Activated CD8-positive, alpha-beta memory T cell treated with anti-CD3 and anti-CD28 coated beads for 48 hours (primary cell): ENCODE data around the gene CDPF1.
"Not testable (repeated sequence)": the region's sequence is repeated elsewhere in the genome, so short reads cannot be mapped to it uniquely, and the experiment has no call there.

Source experiments
- DNase-seq, 3 experiments: peaks; one replicate each; pipeline ENCODE4 v3.0.0-alpha.2; 2020; ENCODE audit warnings: low read depth in 2 of 3, low spot score in 2 of 3

The CDPF1 gene

GRCh38 chr22:46281866-46282678, 32.0 kb upstream of the CDPF1 start:
- DNase-seq, result no peak

DNA sequence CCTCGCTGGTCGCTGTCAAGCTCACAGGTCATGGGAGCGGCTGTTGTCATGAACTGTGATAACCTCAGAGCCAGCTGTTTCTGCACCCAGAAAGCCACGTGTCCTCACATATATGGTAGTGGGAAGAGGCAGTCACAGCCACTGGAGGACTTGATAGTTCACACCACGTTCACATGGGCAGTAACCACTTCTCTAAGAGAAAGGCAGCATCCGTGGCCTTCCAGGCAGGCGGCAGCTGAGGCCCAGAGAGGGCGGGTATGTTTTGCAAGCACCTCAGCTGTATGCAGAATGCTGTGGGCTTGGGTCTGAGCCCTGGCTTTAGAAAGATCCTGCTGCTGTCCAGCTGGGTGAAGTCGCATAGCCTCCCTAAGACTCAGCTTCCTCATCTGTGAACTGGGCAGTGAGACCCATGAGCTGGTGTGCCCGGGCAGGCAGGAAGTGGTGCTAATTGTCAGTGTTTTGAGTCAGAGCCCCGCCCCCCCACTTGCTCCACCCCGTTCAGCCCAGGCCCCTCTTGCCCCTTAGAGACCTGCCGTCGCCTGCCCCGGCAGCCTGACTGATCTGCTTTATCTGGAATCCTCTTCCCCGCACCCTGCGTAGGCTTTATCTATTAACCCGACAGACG, 31.0 kb upstream of the CDPF1 start:
- DNase-seq, result no peak

- DNase-seq, result no peak
Observed at GRCh38 chr22:46280063-46280817, 30.1 kb upstream of the CDPF1 start.

DNA sequence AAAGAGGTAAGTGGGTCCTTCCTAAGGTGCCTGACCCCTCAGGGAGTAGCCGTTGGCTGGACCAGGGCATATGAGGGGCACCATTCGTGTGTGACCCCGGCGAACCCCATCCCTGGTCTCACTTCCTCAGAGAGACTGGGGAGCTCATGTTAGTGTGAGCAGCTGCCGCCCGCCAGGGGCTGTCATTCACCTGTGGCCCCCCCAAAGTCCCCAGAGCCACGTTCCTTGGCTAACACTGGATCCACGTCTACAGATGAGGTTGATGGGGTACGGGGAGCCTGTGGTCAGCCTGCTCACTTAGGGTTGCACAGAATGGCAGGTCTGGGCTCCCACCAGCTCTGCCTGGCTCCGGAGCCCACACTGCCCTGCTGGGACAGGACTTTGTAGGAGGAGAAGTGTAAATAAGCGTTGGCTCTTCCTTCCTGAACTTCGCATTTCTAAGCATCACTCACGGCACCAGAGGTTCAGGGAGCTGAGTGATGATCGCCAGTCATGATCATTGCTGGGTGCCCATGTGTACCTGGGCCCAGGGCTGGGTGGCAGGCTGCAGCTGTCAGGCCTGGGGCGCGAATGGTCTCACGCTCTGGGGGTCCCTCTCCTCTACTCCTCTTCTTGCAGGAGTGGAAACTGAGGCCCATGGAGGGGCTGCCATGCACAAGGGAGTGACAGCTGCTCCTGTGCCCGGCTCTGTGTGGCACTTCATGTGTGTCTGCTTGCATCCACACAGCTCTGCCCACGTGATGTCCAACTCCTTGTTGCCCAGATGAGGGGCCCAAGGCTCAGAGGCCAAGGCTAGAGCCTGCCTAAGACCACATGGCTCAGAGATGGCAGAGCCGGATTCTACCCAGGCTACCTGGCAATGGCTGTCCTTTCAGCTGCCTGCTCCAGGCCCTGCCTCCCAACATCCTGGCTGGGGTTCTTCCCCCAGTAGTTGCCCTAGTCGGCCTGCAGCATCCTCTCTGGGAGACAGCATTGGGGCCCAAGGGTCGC, 28.9 kb upstream of the CDPF1 start:
- DNase-seq, result no peak

GRCh38 chr22:46276563-46276962, 26.5 kb upstream of the CDPF1 start:
- no peak for DNase-seq

- no peak for DNase-seq
Observed at GRCh38 chr22:46275455-46276122, 25.5 kb upstream of the CDPF1 start.

- DNase-seq, result no peak
Observed at GRCh38 chr22:46274381-46274780, 24.3 kb upstream of the CDPF1 start.

GRCh38 chr22:46273432-46274148, 23.5 kb upstream of the CDPF1 start:
- DNase-seq, result no peak

DNA sequence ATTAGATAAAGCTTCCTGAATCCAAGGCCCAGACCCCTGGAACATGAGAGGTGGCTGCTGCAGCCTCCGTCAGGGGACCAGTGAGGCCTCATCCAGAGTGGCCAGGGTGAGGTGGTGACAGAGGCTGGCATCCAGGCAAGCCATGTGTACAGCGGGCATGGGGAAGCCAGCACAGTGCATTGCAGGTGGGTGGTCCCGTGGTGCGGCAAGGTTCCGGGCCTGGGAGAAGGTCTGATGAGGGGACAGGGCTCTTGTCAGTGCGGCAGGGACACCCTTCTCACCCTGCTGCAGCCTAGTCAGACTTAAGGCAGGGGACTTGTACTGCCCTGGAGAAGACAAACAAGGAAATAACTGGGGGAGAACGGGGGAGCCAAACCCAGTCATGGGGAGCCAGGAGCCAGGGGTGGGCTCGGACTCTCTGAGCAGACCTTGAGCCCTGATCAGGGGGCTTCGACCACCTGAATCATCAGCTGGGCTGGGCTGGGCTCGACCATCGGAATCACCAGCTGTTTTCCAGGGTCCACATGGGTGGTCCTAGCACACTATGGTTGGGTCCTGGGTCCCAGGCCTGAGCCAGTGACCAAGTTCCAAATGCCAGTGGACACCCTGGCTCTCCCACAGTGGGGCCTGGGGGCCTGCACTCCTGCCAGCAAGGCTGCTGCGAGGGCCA, 22.8 kb upstream of the CDPF1 start:
- no peak for DNase-seq

- DNase-seq, result no peak
Observed at GRCh38 chr22:46272196-46272595, 22.1 kb upstream of the CDPF1 start.

GRCh38 chr22:46269564-46269963, 19.5 kb upstream of the CDPF1 start:
- no peak for DNase-seq

- no peak for DNase-seq
Observed at GRCh38 chr22:46267431-46268279, 17.6 kb upstream of the CDPF1 start, which contains the start of gene TTC38. TTC38 (plus strand) TSS chr22:46268008; CDS start chr22:46268040, 32 bp downstream.

- DNase-seq, result not testable (repeated sequence)
Observed at GRCh38 chr22:46265627-46266026, 15.5 kb upstream of the CDPF1 start.

DNA sequence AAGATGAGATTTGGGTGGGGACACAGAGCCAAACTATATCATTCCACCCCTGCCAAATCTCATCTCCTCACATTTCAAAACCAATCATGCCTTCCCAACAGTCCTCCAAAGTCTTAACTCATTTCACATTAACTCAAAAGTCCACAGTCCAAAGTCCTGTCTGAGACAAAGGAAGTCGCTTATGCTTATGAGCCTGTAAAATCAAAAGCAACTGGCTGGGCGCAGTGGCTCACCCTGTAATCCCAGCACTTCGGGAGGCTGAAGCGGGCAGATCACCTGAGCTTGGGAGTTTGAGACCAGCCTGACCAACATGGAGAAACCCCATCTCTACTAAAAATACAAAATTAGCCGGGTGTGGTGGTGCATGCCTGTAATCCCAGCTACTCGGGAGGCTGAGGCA, 14.4 kb upstream of the CDPF1 start:
- not testable (repeated sequence) for DNase-seq

GRCh38 chr22:46263216-46263590, 13.1 kb upstream of the CDPF1 start, which contains the start of gene PKDREJ:
PKDREJ (minus strand) TSS chr22:46263343; CDS start chr22:46263322, 21 bp downstream.
- DNase-seq, result no peak

DNA sequence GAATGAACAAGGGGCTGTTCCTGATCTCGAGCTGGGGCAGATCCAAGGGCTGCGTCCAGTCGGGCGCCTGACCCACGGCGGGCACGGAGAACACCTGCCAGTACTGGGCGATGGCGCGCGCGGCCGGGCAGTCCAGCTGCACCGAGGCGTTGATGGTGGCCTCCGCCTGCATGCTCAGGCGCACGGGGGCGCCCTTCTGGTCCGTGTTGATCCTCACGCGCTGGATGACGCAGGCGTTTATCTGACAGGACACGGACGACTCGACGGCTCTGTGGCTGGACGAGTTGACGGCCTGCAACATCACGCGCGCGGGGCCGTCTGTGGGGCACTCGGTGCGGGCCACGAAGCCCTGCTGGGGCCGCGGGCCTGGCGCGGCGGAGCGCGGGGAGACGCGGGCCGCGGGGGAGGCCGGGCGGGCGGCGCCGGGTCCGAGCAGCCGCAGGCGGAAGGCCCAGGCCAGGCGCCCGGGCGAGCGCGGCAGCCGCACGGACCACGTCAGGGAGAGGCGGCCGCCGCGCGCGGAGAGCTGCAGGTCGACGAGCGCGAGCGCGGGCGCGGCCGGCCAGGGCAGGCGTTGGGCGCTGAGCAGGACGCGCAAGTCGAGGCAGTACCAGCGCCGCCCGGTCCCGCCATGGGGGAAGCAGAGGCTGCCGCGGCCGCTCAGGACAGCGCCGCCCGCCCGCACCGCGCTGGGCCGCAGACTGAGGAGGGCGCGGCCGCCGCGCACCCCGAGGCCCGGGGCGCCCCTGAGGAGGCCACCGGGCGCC, 12.5 kb upstream of the CDPF1 start:
- no peak for DNase-seq

GRCh38 chr22:46260038-46260437, 9.9 kb upstream of the CDPF1 start:
- no peak for DNase-seq
